ENCODE data around the gene USP25. TPM values are rescaled to one million over a fixed set of nuclear protein-coding genes. Genes with fewer than 3 reads are reported as not detected.

The USP25 gene
- total RNA-seq, 1 experiment from 2014 or later = 26.0 TPM

DNA sequence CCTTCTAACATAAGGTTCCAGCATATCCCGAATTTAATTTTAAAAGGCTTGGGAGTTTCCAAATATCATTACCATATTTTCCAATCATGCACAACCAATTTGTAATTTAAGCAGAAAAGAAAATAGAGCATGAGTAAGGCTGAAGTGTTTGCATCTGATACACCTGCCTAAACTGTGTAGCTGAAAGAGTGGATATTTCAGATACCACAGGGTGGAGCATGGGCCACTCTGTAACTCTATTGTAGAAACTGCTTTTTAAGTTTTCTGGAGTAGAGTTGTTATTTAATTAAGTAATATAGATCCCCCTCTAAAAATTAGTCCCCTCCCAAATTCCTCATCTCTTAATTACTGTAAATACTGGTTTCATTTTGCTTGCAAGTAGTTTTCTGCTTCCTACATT lies 199.8 kb downstream of the USP25 start:
- no peaks in the 10 kb centered on the region for H3K9me3 ChIP-seq (ENCODE audit: insufficient read depth, low read depth)
- H3F3A ChIP-seq (ENCODE audit: insufficient read depth, low read depth) = no peaks in the 10 kb centered on the region
- no TSS peak for BruUV-seq (replicated peaks)
- no peaks in the 10 kb centered on the region for H4K20me1 ChIP-seq (ENCODE audit: insufficient read depth)
- DNase-seq = no peak
- CTCF ChIA-PET = no interaction called here
- H3K4me2 ChIP-seq = no peak overlapping the region
- H3K9me2 ChIP-seq (ENCODE audit: insufficient read depth) = no peaks in the 10 kb centered on the region
- TF ChIP-seq, protein P1, sequence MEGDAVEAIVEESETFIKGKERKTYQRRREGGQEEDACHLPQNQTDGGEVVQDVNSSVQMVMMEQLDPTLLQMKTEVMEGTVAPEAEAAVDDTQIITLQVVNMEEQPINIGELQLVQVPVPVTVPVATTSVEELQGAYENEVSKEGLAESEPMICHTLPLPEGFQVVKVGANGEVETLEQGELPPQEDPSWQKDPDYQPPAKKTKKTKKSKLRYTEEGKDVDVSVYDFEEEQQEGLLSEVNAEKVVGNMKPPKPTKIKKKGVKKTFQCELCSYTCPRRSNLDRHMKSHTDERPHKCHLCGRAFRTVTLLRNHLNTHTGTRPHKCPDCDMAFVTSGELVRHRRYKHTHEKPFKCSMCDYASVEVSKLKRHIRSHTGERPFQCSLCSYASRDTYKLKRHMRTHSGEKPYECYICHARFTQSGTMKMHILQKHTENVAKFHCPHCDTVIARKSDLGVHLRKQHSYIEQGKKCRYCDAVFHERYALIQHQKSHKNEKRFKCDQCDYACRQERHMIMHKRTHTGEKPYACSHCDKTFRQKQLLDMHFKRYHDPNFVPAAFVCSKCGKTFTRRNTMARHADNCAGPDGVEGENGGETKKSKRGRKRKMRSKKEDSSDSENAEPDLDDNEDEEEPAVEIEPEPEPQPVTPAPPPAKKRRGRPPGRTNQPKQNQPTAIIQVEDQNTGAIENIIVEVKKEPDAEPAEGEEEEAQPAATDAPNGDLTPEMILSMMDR (conservative IDR thresholded peaks at IDR 0.05) = no peak
- TF ChIP-seq EZH2 (IDR thresholded peaks at IDR 0.05; ENCODE audit: low read depth) = no peak
- no peaks in the 10 kb centered on the region for H3K79me2 ChIP-seq (ENCODE audit: low read depth)
- H3K4me1 ChIP-seq (replicated peaks; ENCODE audit: insufficient read depth) = no peaks in the 10 kb centered on the region
- no peak overlapping the region for H3K4me3 ChIP-seq
- H3K27me3 ChIP-seq (ENCODE audit: insufficient read depth, low read depth) = no peaks in the 10 kb centered on the region
- POLR2A ChIA-PET (ENCODE audit: unreplicated experiment) = no interaction called here
- H2AFZ ChIP-seq = no peak overlapping the region
- H3K27ac ChIP-seq = no peak overlapping the region
- no peaks in the 10 kb centered on the region for H3K36me3 ChIP-seq (ENCODE audit: low read depth)
- intact Hi-C loops (cut with micrococcal nuclease; ENCODE audit: unreplicated experiment) = no loop called here

Measured in PC-9 (cell line).